Osteocyte (in vitro differentiated cells): ENCODE data around the gene SEPTIN7. TPM values are rescaled to one million over a fixed set of nuclear protein-coding genes. Genes with fewer than 3 reads are reported as not detected.
"Not testable (repeated sequence)": the region's sequence is repeated elsewhere in the genome, so short reads cannot be mapped to it uniquely, and the experiment has no call there.

Experiments
- DNase-seq: peaks from one replicate; pipeline ENCODE4 v3.0.0; 2021; ENCODE audit warnings: mixed read lengths; ENCODE audit not compliant: unreplicated experiment; ENCODE audit errors: extremely low spot score
- H3K27ac Mint-ChIP-seq: one replicate; pipeline ENCODE4 v1.8.0; 2021; ENCODE audit warnings: mild to moderate bottlenecking, mixed read lengths; ENCODE audit not compliant: unreplicated experiment
- H3K27me3 Mint-ChIP-seq: one replicate; pipeline ENCODE4 v1.8.0; 2021; ENCODE audit warnings: mixed read lengths; ENCODE audit not compliant: unreplicated experiment
- H3K36me3 Mint-ChIP-seq: one replicate; pipeline ENCODE4 v1.8.0; 2021; ENCODE audit warnings: mixed read lengths; ENCODE audit not compliant: unreplicated experiment
- H3K4me1 Mint-ChIP-seq: one replicate; pipeline ENCODE4 v1.8.0; 2021; ENCODE audit warnings: mixed read lengths; ENCODE audit not compliant: unreplicated experiment
- H3K4me3 Mint-ChIP-seq: one replicate; pipeline ENCODE4 v1.8.0; 2021; ENCODE audit warnings: mild to moderate bottlenecking, moderate library complexity, mixed read lengths; ENCODE audit not compliant: unreplicated experiment
- H3K9me3 Mint-ChIP-seq: one replicate; pipeline ENCODE4 v1.8.0; 2021; ENCODE audit warnings: mixed read lengths; ENCODE audit not compliant: unreplicated experiment
- CTCF ChIP-seq: fragments of 200-600 bp; sonication (generic); IDR thresholded peaks from 2 replicates; pipeline ENCODE4 v1.5.0; 2021; ENCODE audit warnings: antibody characterized with exemption, mild to moderate bottlenecking, moderate library complexity
- long read RNA-seq: library from polyadenylated mRNA; unstranded; transcript quantifications from one replicate; pipeline ENCODE4 v2.0.0, GENCODE V29; 2021
- total RNA-seq: library from RNA; stranded (reverse); gene quantifications from 2 replicates; pipeline ENCODE4 v1.2.1, GENCODE V29; 2021

SEPTIN7 gene
- total RNA-seq: 349 and 355 TPM in 2 replicates
- long read RNA-seq, full-length matches to known transcripts: 891 of 1,167 reads
- long read RNA-seq, partial matches to known transcripts: 155 of 1,167 reads
- long read RNA-seq, other reads (novel, unspliced or antisense): 121 of 1,167 reads

- Mint-ChIP-seq H3K36me3 (peaks cover 3% of the 10 kb centered on the region), H3K27ac (peak within 1 kb of the TSS; percentile 99), H3K4me1 (peaks cover 41% of the 10 kb centered on the region), H3K4me3 (peak within 1 kb of the TSS; percentile 94), H3K27me3 (no peaks in the 10 kb centered on the region), H3K9me3 (no peaks in the 10 kb centered on the region)
- peak; percentile 100 for DNase-seq
- TF ChIP-seq CTCF: no peak
These were observed at the start of gene SEPTIN7 for GRCh38 chr7:35800718-35801391. Gene SEPTIN7 (plus strand): TSS chr7:35801057. CDS start chr7:35801210, 153 bp downstream.

GRCh38 chr7:35752742-35753141 is 48.1 kb upstream of the SEPTIN7 start:
- Mint-ChIP-seq H3K4me1 (peaks cover 29% of the 10 kb centered on the region), H3K36me3 (peaks cover 2% of the 10 kb centered on the region), H3K9me3 (no peaks in the 10 kb centered on the region), H3K27me3 (no peaks in the 10 kb centered on the region), H3K4me3 (no peak overlapping the region), H3K27ac (no peak overlapping the region)
- DNase-seq: no peak
- no peak for TF ChIP-seq CTCF

- Mint-ChIP-seq H3K27ac (no peak overlapping the region), H3K36me3 (peaks cover 2% of the 10 kb centered on the region)
These were observed 46.9 kb upstream of the SEPTIN7 start for GRCh38 chr7:35753761-35754603.

GRCh38 chr7:35754741-35755140 is 46.1 kb upstream of the SEPTIN7 start:
- no peak overlapping the region for H3K4me3 Mint-ChIP-seq
- peaks cover 15% of the 10 kb centered on the region for H3K4me1 Mint-ChIP-seq
- H3K36me3 Mint-ChIP-seq: peaks cover 2% of the 10 kb centered on the region
- H3K27me3 Mint-ChIP-seq: no peaks in the 10 kb centered on the region
- no peak for DNase-seq
- H3K27ac Mint-ChIP-seq: no peak overlapping the region
- H3K9me3 Mint-ChIP-seq: no peaks in the 10 kb centered on the region
- TF ChIP-seq CTCF: no peak

More at GRCh38 chr7:35753761-35754603, 46.9 kb upstream of the SEPTIN7 start:
- no peaks in the 10 kb centered on the region for H3K27me3 Mint-ChIP-seq
- H3K9me3 Mint-ChIP-seq: no peaks in the 10 kb centered on the region
- peaks cover 23% of the 10 kb centered on the region for H3K4me1 Mint-ChIP-seq
- no peak for TF ChIP-seq CTCF
- no peak overlapping the region for H3K4me3 Mint-ChIP-seq
- DNase-seq: no peak

GRCh38 chr7:35755711-35756110 is 45.1 kb upstream of the SEPTIN7 start:
- TF ChIP-seq CTCF: no peak
- H3K27me3 Mint-ChIP-seq: no peaks in the 10 kb centered on the region
- H3K9me3 Mint-ChIP-seq: no peaks in the 10 kb centered on the region
- H3K27ac Mint-ChIP-seq: no peak overlapping the region
- H3K4me3 Mint-ChIP-seq: no peak overlapping the region
- peaks cover 19% of the 10 kb centered on the region for H3K4me1 Mint-ChIP-seq
- DNase-seq: no peak
- H3K36me3 Mint-ChIP-seq: peaks cover 2% of the 10 kb centered on the region

- not testable (repeated sequence) for DNase-seq, H3K27ac Mint-ChIP-seq, H3K4me3 Mint-ChIP-seq, H3K9me3 Mint-ChIP-seq, H3K27me3 Mint-ChIP-seq, H3K36me3 Mint-ChIP-seq
- peaks cover 25% of the 10 kb centered on the region for H3K4me1 Mint-ChIP-seq
These were observed 44.4 kb upstream of the SEPTIN7 start for GRCh38 chr7:35756453-35756852.
